GM23338 (cell line): ENCODE results near the gene AGPAT4. TPM values are rescaled to one million over a fixed set of nuclear protein-coding genes. Genes with fewer than 3 reads are reported as not detected.

Source experiments
- ATAC-seq: fragments of 200-7000 bp; cut with Tn5 transposase; 3 replicates; pipeline ENCODE4 v1.9.1; 2020
- DNase-seq: peaks from one replicate; pipeline ENCODE4 v3.0.0-alpha.2; 2015; ENCODE audit warnings: low spot score
- H2AFZ ChIP-seq: fragments of 200-600 bp; sonication (generic); 2 replicates; pipeline ENCODE4 v1.8.0; 2016; ENCODE audit warnings: antibody characterized with exemption, mild to moderate bottlenecking, moderate library complexity
- H3F3A ChIP-seq: fragments of 200-600 bp; sonication (generic); replicated peaks from 2 replicates; pipeline ENCODE4 v1.8.0; 2017; ENCODE audit warnings: antibody characterized with exemption, mixed run types, low read depth
- H3K27ac ChIP-seq: fragments of 200-600 bp; sonication (generic); 2 replicates; pipeline ENCODE4 v1.6.1; 2016; ENCODE audit warnings: low read depth
- H3K27me3 ChIP-seq: fragments of 200-600 bp; sonication (generic); 2 replicates; pipeline ENCODE4 v1.8.0; 2016; ENCODE audit warnings: mild to moderate bottlenecking, mixed run types, moderate library complexity; ENCODE audit not compliant: insufficient read depth
- H3K36me3 ChIP-seq: fragments of 200-600 bp; sonication (generic); 2 replicates; pipeline ENCODE4 v1.8.0; 2016; ENCODE audit warnings: mild to moderate bottlenecking; ENCODE audit not compliant: insufficient read depth
- H3K4me1 ChIP-seq: fragments of 200-600 bp; sonication (generic); 2 replicates; pipeline ENCODE4 v1.8.0; 2016; ENCODE audit warnings: mild to moderate bottlenecking, moderate library complexity; ENCODE audit not compliant: insufficient read depth
- H3K4me2 ChIP-seq: fragments of 200-600 bp; sonication (generic); 2 replicates; pipeline ENCODE4 v1.7.1; 2017; ENCODE audit warnings: mixed run types
- H3K4me3 ChIP-seq: fragments of 200-600 bp; sonication (generic); 2 replicates; pipeline ENCODE4 v1.6.1; 2016; ENCODE audit warnings: mixed run types
- H3K79me2 ChIP-seq: fragments of 200-600 bp; sonication (generic); replicated peaks from 2 replicates; pipeline ENCODE4 v1.8.0; 2017; ENCODE audit warnings: mild to moderate bottlenecking; ENCODE audit not compliant: insufficient read depth
- H3K9me2 ChIP-seq: fragments of 200-600 bp; sonication (generic); 2 replicates; pipeline ENCODE4 v1.8.0; 2017; ENCODE audit not compliant: insufficient read depth
- H4K20me1 ChIP-seq: fragments of 200-600 bp; sonication (generic); replicated peaks from 2 replicates; pipeline ENCODE4 v1.8.0; 2017; ENCODE audit warnings: mild to moderate bottlenecking; ENCODE audit not compliant: insufficient read depth
- H3K27ac Mint-ChIP-seq: 2 replicates; pipeline ENCODE4 v1.8.0; 2020; ENCODE audit warnings: inconsistent platforms, mild to moderate bottlenecking, moderate library complexity, mixed read lengths
- H3K27me3 Mint-ChIP-seq: 3 replicates; pipeline ENCODE4 v1.8.0; 2022; ENCODE audit warnings: low read depth, mild to moderate bottlenecking, moderate library complexity, mixed read lengths, inconsistent platforms; ENCODE audit not compliant: insufficient read depth, poor library complexity
- H3K36me3 Mint-ChIP-seq: 3 replicates; pipeline ENCODE4 v1.8.0; 2021; ENCODE audit warnings: low read depth, mild to moderate bottlenecking, inconsistent platforms, moderate library complexity, mixed read lengths
- H3K4me1 Mint-ChIP-seq: 3 replicates; pipeline ENCODE4 v1.8.0; 2020; ENCODE audit warnings: mild to moderate bottlenecking, inconsistent platforms, mixed read lengths
- H3K4me3 Mint-ChIP-seq: 3 replicates; pipeline ENCODE4 v1.8.0; 2021; ENCODE audit warnings: moderate library complexity, mild to moderate bottlenecking, inconsistent platforms, mixed read lengths
- H3K9me3 Mint-ChIP-seq: 3 replicates; pipeline ENCODE4 v1.8.0; 2020; ENCODE audit warnings: moderate library complexity, mild to moderate bottlenecking, inconsistent platforms, mixed read lengths
- CREB1 ChIP-seq: fragments of 250-450 bp; sonication (Bioruptor Pico); IDR thresholded peaks from 2 replicates; pipeline ENCODE4 v1.5.0; 2020; ENCODE audit warnings: low read depth, mild to moderate bottlenecking, moderate library complexity
- CTCF ChIP-seq, 2 experiments: fragments of 200-600 bp in 1 of 2; sonication (generic) in 1 of 2; conservative IDR thresholded peaks; 2 replicates each; pipeline versions ENCODE4 v1.5.1 to v1.6.1; 2016 to 2017; ENCODE audit warnings: antibody characterized with exemption in 2 of 2, low read depth in 2 of 2, mild to moderate bottlenecking in 2 of 2, moderate library complexity in 1 of 2
- ETS1 ChIP-seq: IDR thresholded peaks from 2 replicates; pipeline ENCODE4 v1.6.1; 2016; ENCODE audit warnings: antibody characterized with exemption
- EZH2phosphoT487 ChIP-seq: fragments of 200-600 bp; sonication (generic); IDR thresholded peaks from one replicate; pipeline ENCODE4 v1.8.1; 2018; ENCODE audit warnings: antibody characterized with exemption; ENCODE audit not compliant: unreplicated experiment
- JUNB ChIP-seq: IDR thresholded peaks from one replicate; pipeline ENCODE4 v1.6.1; 2016; ENCODE audit warnings: antibody characterized with exemption; ENCODE audit not compliant: unreplicated experiment
- NANOG ChIP-seq: IDR thresholded peaks from 2 replicates; pipeline ENCODE4 v1.6.1; 2016; ENCODE audit warnings: antibody characterized with exemption, borderline replicate concordance
- POLR2AphosphoS5 ChIP-seq: IDR thresholded peaks from 2 replicates; pipeline ENCODE4 v1.6.1; 2016; ENCODE audit warnings: antibody characterized with exemption, low read depth
- REST ChIP-seq: IDR thresholded peaks from one replicate; pipeline ENCODE4 v1.6.1; 2018; ENCODE audit warnings: antibody characterized with exemption; ENCODE audit not compliant: unreplicated experiment
- STAT1 ChIP-seq: IDR thresholded peaks from one replicate; pipeline ENCODE4 v1.6.1; 2016; ENCODE audit warnings: antibody characterized with exemption; ENCODE audit not compliant: unreplicated experiment
- ZNF114 ChIP-seq: fragments of 250-450 bp; sonication (Bioruptor Pico); IDR thresholded peaks from 2 replicates; pipeline ENCODE4 v1.5.0; 2020; ENCODE audit warnings: mild to moderate bottlenecking, moderate library complexity
- ZNF462 ChIP-seq: fragments of 250-450 bp; sonication (Bioruptor Pico); IDR thresholded peaks from 2 replicates; pipeline ENCODE4 v1.5.0; 2020; ENCODE audit warnings: mild to moderate bottlenecking, moderate library complexity
- polyA plus RNA-seq: library from polyadenylated mRNA; unstranded; fragments of >200 nt; fragmentation: Nextera tagmentation; extraction: Ambion mirVana; gene quantifications from 2 replicates; pipeline ENCODE4 v1.2.1, GENCODE V29; 2016
- total RNA-seq: library from RNA; depleted of rRNA; stranded (reverse); fragments of >200 nt; shearing (Covaris generic); gene quantifications from 2 replicates; pipeline ENCODE4 v1.2.3, GENCODE V29; 2014

Gene AGPAT4
- total and polyA plus RNA-seq, 2 experiments from 2014 or later: 8.9 to 19.3 TPM

GRCh38 chr6:161223646-161224045, 50.2 kb downstream of the AGPAT4 start:
- Histone ChIP-seq H3K79me2 (peaks cover 55% of the 10 kb centered on the region), H3K4me1 (peaks cover 2% of the 10 kb centered on the region; the same call in 1 of the 2 replicates), H3K4me2 (no peak overlapping the region), H3K9me2 (no peaks in the 10 kb centered on the region), H3F3A (no peaks in the 10 kb centered on the region), H4K20me1 (peaks cover 3% of the 10 kb centered on the region; the same call in 1 of the 2 replicates), H3K27me3 (no peaks in the 10 kb centered on the region), H3K36me3 (no peaks in the 10 kb centered on the region), H2AFZ (no peak overlapping the region), H3K4me3 (no peak overlapping the region), H3K27ac (no peak overlapping the region)
- ATAC-seq: no peak
- TF ChIP-seq ETS1 (no peak), CTCF (conservative IDR thresholded peaks at IDR 0.05; ENCODE audit: low read depth in 2 of 2) (no peak), ZNF462 (CRISPR knock-in tag) (no peak), EZH2phosphoT487 (no peak), ZNF114 (CRISPR knock-in tag) (no peak), REST (no peak), NANOG (no peak), JUNB (no peak), STAT1 (no peak), CREB1 (no peak), POLR2AphosphoS5 (no peak)
- Mint-ChIP-seq H3K36me3 (peaks cover 60% of the 10 kb centered on the region), H3K27ac (no peak overlapping the region), H3K4me3 (no peak overlapping the region), H3K4me1 (peaks cover 7% of the 10 kb centered on the region), H3K27me3 (peaks cover 6% of the 10 kb centered on the region), H3K9me3 (peaks cover 5% of the 10 kb centered on the region; the same call in 2 of the 3 replicates)
- no peak for DNase-seq
